GM12878 (cell line): ENCODE data around the gene HECTD4. TPM values are rescaled to one million over a fixed set of nuclear protein-coding genes. Genes with fewer than 3 reads are reported as not detected.

ENCODE experiments used
- ATF2 ChIP-seq: IDR thresholded peaks from 2 replicates; pipeline ENCODE4 v1.6.1; 2012; ENCODE audit warnings: low read length, inconsistent platforms
- BRCA1 ChIP-seq: IDR thresholded peaks from 2 replicates; pipeline ENCODE4 v1.6.1; 2011; ENCODE audit warnings: low read depth, low read length, improper control_type of control experiment
- ESRRA ChIP-seq: IDR thresholded peaks from 2 replicates; pipeline ENCODE4 v1.6.1; 2012; ENCODE audit warnings: mild to moderate bottlenecking, low read length, improper control_type of control experiment
- FOXK2 ChIP-seq: fragments of 450-650 bp; IDR thresholded peaks from 2 replicates; pipeline ENCODE4 v1.6.1; 2017; ENCODE audit warnings: mild to moderate bottlenecking, moderate library complexity
- IKZF2 ChIP-seq, 2 experiments: fragments of 450-650 bp; IDR thresholded peaks; 2 replicates each; pipeline ENCODE4 v1.6.1; 2017; ENCODE audit warnings: mild to moderate bottlenecking in 2 of 2, moderate library complexity in 2 of 2
- IRF4 ChIP-seq: IDR thresholded peaks from 2 replicates; pipeline ENCODE4 v1.6.1; 2011; ENCODE audit warnings: low read depth, low read length
- IRF5 ChIP-seq: fragments of 450-650 bp; IDR thresholded peaks from 2 replicates; pipeline ENCODE4 v1.6.1; 2017; ENCODE audit warnings: borderline replicate concordance
- MAX ChIP-seq: IDR thresholded peaks from 2 replicates; pipeline ENCODE4 v1.6.1; 2012; ENCODE audit warnings: low read depth, low read length, improper control_type of control experiment
- MYB ChIP-seq: fragments of 150-350 bp; IDR thresholded peaks from 2 replicates; pipeline ENCODE4 v1.6.1; 2014; ENCODE audit warnings: mild to moderate bottlenecking, low read depth, low read length, borderline replicate concordance
- MYC ChIP-seq: IDR thresholded peaks from 2 replicates; pipeline ENCODE4 v1.6.1; 2011; ENCODE audit warnings: mild to moderate bottlenecking, low read length, moderate library complexity, inconsistent platforms; ENCODE audit not compliant: insufficient read depth, insufficient replicate concordance, insufficient read length, severe bottlenecking
- NBN ChIP-seq: fragments of 450-650 bp; IDR thresholded peaks from 2 replicates; pipeline ENCODE4 v1.6.1; 2016
- NR2C2 ChIP-seq: IDR thresholded peaks from 2 replicates; pipeline ENCODE4 v1.6.1; 2011; ENCODE audit warnings: borderline replicate concordance, low read depth; ENCODE audit not compliant: control insufficient read depth, insufficient read length
- RCOR1 ChIP-seq: conservative IDR thresholded peaks from 2 replicates; pipeline ENCODE4 v1.6.1; 2012; ENCODE audit warnings: low read depth, low read length, improper control_type of control experiment
- RELB ChIP-seq: fragments of 450-650 bp; IDR thresholded peaks from 2 replicates; pipeline ENCODE4 v1.6.1; 2017; ENCODE audit warnings: low read depth, mild to moderate bottlenecking, moderate library complexity
- RUNX3 ChIP-seq: IDR thresholded peaks from 2 replicates; pipeline ENCODE4 v1.6.1; 2012; ENCODE audit warnings: low read length, inconsistent platforms
- SKIL ChIP-seq: fragments of 450-650 bp; IDR thresholded peaks from 2 replicates; pipeline ENCODE4 v1.6.1; 2017; ENCODE audit warnings: mild to moderate bottlenecking, low read depth, inconsistent platforms; ENCODE audit not compliant: poor library complexity, severe bottlenecking
- SMARCA5 ChIP-seq: fragments of 450-650 bp; IDR thresholded peaks from 2 replicates; pipeline ENCODE4 v1.6.1; 2017; ENCODE audit warnings: mild to moderate bottlenecking
- SREBF1 ChIP-seq: IDR thresholded peaks from 2 replicates; pipeline ENCODE4 v1.6.1; 2012; ENCODE audit warnings: mild to moderate bottlenecking, low read length
- YBX1 ChIP-seq: fragments of 450-650 bp; IDR thresholded peaks from 2 replicates; pipeline ENCODE4 v1.6.1; 2016; ENCODE audit warnings: antibody characterized with exemption
- ZNF592 ChIP-seq: fragments of 450-650 bp; IDR thresholded peaks from 2 replicates; pipeline ENCODE4 v1.6.1; 2017; ENCODE audit warnings: mild to moderate bottlenecking, moderate library complexity
- polyA plus RNA-seq, 11 experiments: library from polyadenylated mRNA; depleted of rRNA in 4 of 11; unstranded in 6 of 11; stranded (reverse) in 5 of 11; fragments of >200 nt; fragmentation: Nextera tagmentation in 4 of 11; fragmentation: Illumina TruSeq in 1 of 11; extraction: Ambion mirVana in 4 of 11; extraction: Trizol in 1 of 11; gene quantifications; 1 replicate in 1 of 11; 2 replicates in 10 of 11; pipeline versions ENCODE4 v1.2.1 to v1.2.3, GENCODE V29; 2011 to 2016; ENCODE audit warnings: inconsistent platforms in 2 of 11, missing spikeins in 2 of 11, low read depth in 1 of 11
- total RNA-seq, 4 experiments: library from RNA; depleted of rRNA in 3 of 4; stranded (reverse); fragments of >200 nt in 3 of 4; fragmentation: Illumina TruSeq in 1 of 4; extraction: Trizol in 1 of 4; gene quantifications; 2 replicates each; pipeline versions ENCODE4 v1.2.1 to v1.2.3, GENCODE V29; 2013 to 2021

The HECTD4 gene
- total and polyA plus RNA-seq, 10 of the 15 experiments (the other 5 are each of a cell fraction or from before 2014, with no cell fraction given): 5.8 to 43.9 (median 17.9) TPM

GRCh38 chr12:112130441-112130998 lies 251.7 kb downstream of the HECTD4 start (continued):
- TF ChIP-seq BRCA1: no peak
- peak; percentile 81 for TF ChIP-seq RELB
- 0 out of 2 replicates have a peak, but pooled peaks have one; percentile 41 for TF ChIP-seq RCOR1
- no peak for TF ChIP-seq ZNF592
- TF ChIP-seq NR2C2: no peak
- TF ChIP-seq IRF4: no peak
- peak; percentile 88 for TF ChIP-seq RUNX3
- TF ChIP-seq MYB: no peak
- no peak for TF ChIP-seq ESRRA
- TF ChIP-seq FOXK2: no peak
- 0 out of 2 replicates have a peak, but pooled peaks have one; percentile 24 for TF ChIP-seq SMARCA5
- no peak for TF ChIP-seq MAX
- no peak for TF ChIP-seq IRF5
- no peak for TF ChIP-seq YBX1
- TF ChIP-seq NBN: 0 out of 2 replicates have a peak, but pooled peaks have one; percentile 36
- TF ChIP-seq SKIL: peak; percentile 59
- peak; percentile 48 for TF ChIP-seq ATF2
- no peak for TF ChIP-seq MYC
- TF ChIP-seq SREBF1: no peak
- peak; percentile 83 to 89 for TF ChIP-seq IKZF2 (IDR thresholded peaks at IDR 0.05)
